Right atrium auricular region (tissue), 2 donors: ENCODE measurements around the gene VASH2. TPM values are rescaled to one million over a fixed set of nuclear protein-coding genes. Genes with fewer than 3 reads are reported as not detected.

Source experiments
- DNase-seq: peaks from one replicate; pipeline ENCODE4 v3.0.0-alpha.2; 2019; ENCODE audit warnings: low spot score
- H3K27ac ChIP-seq, 2 donors: fragments of 200-600 bp; sonication (generic); 1 replicate in 1 of 2; 2 replicates in 1 of 2; pipeline ENCODE4 v1.5.1; 2016 to 2019
- H3K27me3 ChIP-seq, 2 donors: fragments of 200-600 bp; sonication (generic); one replicate each; pipeline versions ENCODE4 v1.5.1 to v1.6.0; 2017 to 2019
- H3K36me3 ChIP-seq: fragments of 200-600 bp; sonication (generic); one replicate; pipeline ENCODE4 v1.5.1; 2016
- H3K4me1 ChIP-seq, 2 donors: fragments of 200-600 bp; sonication (generic); one replicate each; pipeline versions ENCODE4 v1.5.1 to v1.6.0; 2017 to 2019
- H3K4me3 ChIP-seq, 2 donors: fragments of 200-600 bp; sonication (generic); 1 replicate in 1 of 2; 2 replicates in 1 of 2; pipeline ENCODE4 v1.5.1; 2017 to 2019; ENCODE audit warnings: mild to moderate bottlenecking in 1 of 2, moderate library complexity in 1 of 2
- H3K9me3 ChIP-seq, 2 donors: fragments of 200-600 bp; sonication (generic); one replicate each; pipeline ENCODE4 v1.5.1; 2019
- CTCF ChIP-seq, 2 donors: fragments of 200-600 bp; sonication (generic); IDR thresholded peaks; one replicate each; pipeline ENCODE4 v1.5.1; 2019; ENCODE audit warnings: antibody characterized with exemption in 2 of 2
- total RNA-seq, 2 donors: library from RNA; depleted of rRNA; stranded (reverse); fragments of >200 nt; gene quantifications; one replicate each; pipeline ENCODE4 v1.1.0, GENCODE V29; 2016

The VASH2 gene
- total RNA-seq, 2 donors from 2014 or later, result 0.47 to 0.82 TPM

- peak; percentile 55 for DNase-seq
- Histone ChIP-seq H3K4me1 (peaks cover 0 to 39% of the 10 kb centered on the region in 2 donors), H3K36me3 (no peaks in the 10 kb centered on the region), H3K27ac (peak overlapping the region; percentile 77 to 91), H3K4me3 (no peak overlapping the region), H3K27me3 (no peaks in the 10 kb centered on the region), H3K9me3 (no peaks in the 10 kb centered on the region)
- no peak for TF ChIP-seq CTCF (IDR thresholded peaks at IDR 0.05)
Measured at GRCh38 chr1:212981025-212981495, 30.7 kb downstream of the VASH2 start.

GRCh38 chr1:212981571-212982328, 31.4 kb downstream of the VASH2 start:
- Histone ChIP-seq H3K4me3 (no peak overlapping the region), H3K4me1 (peaks cover 0 to 39% of the 10 kb centered on the region in 2 donors), H3K36me3 (no peaks in the 10 kb centered on the region), H3K27ac (peak overlapping the region; percentile 77 to 91), H3K9me3 (no peaks in the 10 kb centered on the region), H3K27me3 (no peaks in the 10 kb centered on the region)
- no peak for TF ChIP-seq CTCF (IDR thresholded peaks at IDR 0.05)
- no peak for DNase-seq

- Histone ChIP-seq H3K4me3 (no peak overlapping the region), H3K36me3 (no peaks in the 10 kb centered on the region), H3K27ac (peak overlapping the region; percentile 77 to 91), H3K4me1 (peaks cover 0 to 39% of the 10 kb centered on the region in 2 donors), H3K9me3 (no peaks in the 10 kb centered on the region), H3K27me3 (no peaks in the 10 kb centered on the region)
- TF ChIP-seq CTCF (IDR thresholded peaks at IDR 0.05), result no peak
- peak; percentile 60 for DNase-seq
Measured at GRCh38 chr1:212982430-212983152, 32.2 kb downstream of the VASH2 start.

- H3K27ac ChIP-seq, result no peak overlapping the region
- no peak for TF ChIP-seq CTCF (IDR thresholded peaks at IDR 0.05)
- H3K4me1 ChIP-seq, result peaks cover 0 to 39% of the 10 kb centered on the region in 2 donors
- H3K27me3 ChIP-seq, result no peaks in the 10 kb centered on the region
- no peaks in the 10 kb centered on the region for H3K36me3 ChIP-seq
- no peak for DNase-seq
- no peak overlapping the region for H3K4me3 ChIP-seq
- H3K9me3 ChIP-seq, result no peaks in the 10 kb centered on the region
Measured at GRCh38 chr1:212983482-212983881, 33.1 kb downstream of the VASH2 start.

- no peaks in the 10 kb centered on the region for H3K27me3 ChIP-seq
- no peaks in the 10 kb centered on the region for H3K9me3 ChIP-seq
- no peak for DNase-seq
- H3K4me3 ChIP-seq, result no peak overlapping the region
- peaks cover 0 to 31% of the 10 kb centered on the region in 2 donors for H3K4me1 ChIP-seq
- no peaks in the 10 kb centered on the region for H3K36me3 ChIP-seq
- no peak overlapping the region for H3K27ac ChIP-seq
- TF ChIP-seq CTCF (IDR thresholded peaks at IDR 0.05), result no peak
Measured at GRCh38 chr1:212984522-212985291, 34.4 kb downstream of the VASH2 start.
